PC-9 (cell line): Measurements from ENCODE around the gene COL20A1. TPM values are rescaled to one million over a fixed set of nuclear protein-coding genes. Genes with fewer than 3 reads are reported as not detected.

Experiments used
- BruUV-seq: library from RNA; stranded (reverse); fragments of 400-500 nt; replicated peaks from 2 replicates; lab custom pipeline; 2021; lab: Mats Ljungman, UMichigan
- CTCF ChIA-PET: fragments of 300-600 bp; sonication (Branson Sonifier 250); formaldehyde crosslinking; loops from one replicate; lab custom pipeline; 2022; ENCODE audit warnings: antibody characterized with exemption; lab: Charles Lee
- POLR2A ChIA-PET: fragments of 300-600 bp; sonication (Branson Sonifier 250); formaldehyde crosslinking; loops from one replicate; lab custom pipeline; 2022; ENCODE audit warnings: antibody characterized with exemption; ENCODE audit not compliant: unreplicated experiment; lab: Charles Lee
- DNase-seq, 2 experiments: peaks; one replicate each; pipeline versions ENCODE4 v3.0.0 to v3.0.0-alpha.2; 2015 to 2022; ENCODE audit warnings: mixed read lengths in 1 of 2
- H2AFZ ChIP-seq: fragments of 200-600 bp; sonication (generic); 2 replicates; pipeline ENCODE4 v1.8.1; 2017; ENCODE audit warnings: antibody characterized with exemption
- H3F3A ChIP-seq: fragments of 200-600 bp; sonication (generic); 2 replicates; pipeline ENCODE4 v1.8.1; 2017; ENCODE audit warnings: antibody characterized with exemption, mild to moderate bottlenecking, low read depth; ENCODE audit not compliant: insufficient read depth
- H3K27ac ChIP-seq: fragments of 200-600 bp; sonication (generic); 2 replicates; pipeline ENCODE4 v1.6.1; 2016; ENCODE audit warnings: mixed run types
- H3K27me3 ChIP-seq: fragments of 200-600 bp; sonication (generic); 2 replicates; pipeline ENCODE4 v1.6.1; 2016; ENCODE audit warnings: low read depth, mixed run types; ENCODE audit not compliant: insufficient read depth
- H3K36me3 ChIP-seq: fragments of 200-600 bp; sonication (generic); 2 replicates; pipeline ENCODE4 v1.6.1; 2016; ENCODE audit warnings: low read depth, mixed run types
- H3K4me1 ChIP-seq: fragments of 200-600 bp; sonication (generic); replicated peaks from 2 replicates; pipeline ENCODE4 v1.6.1; 2016; ENCODE audit warnings: mixed run types; ENCODE audit not compliant: insufficient read depth
- H3K4me2 ChIP-seq: fragments of 200-600 bp; sonication (generic); 2 replicates; pipeline ENCODE4 v1.6.1; 2017; ENCODE audit warnings: mixed run types
- H3K4me3 ChIP-seq: fragments of 200-600 bp; sonication (generic); 2 replicates; pipeline ENCODE4 v1.6.1; 2016; ENCODE audit warnings: mixed run types
- H3K79me2 ChIP-seq: fragments of 200-600 bp; sonication (generic); 2 replicates; pipeline ENCODE4 v1.6.1; 2017; ENCODE audit warnings: low read depth, mixed run types
- H3K9me2 ChIP-seq: fragments of 200-600 bp; sonication (generic); 2 replicates; pipeline ENCODE4 v1.8.1; 2017; ENCODE audit warnings: mild to moderate bottlenecking; ENCODE audit not compliant: insufficient read depth
- H3K9me3 ChIP-seq: fragments of 200-600 bp; sonication (generic); 2 replicates; pipeline ENCODE4 v1.8.1; 2016; ENCODE audit warnings: low read depth; ENCODE audit not compliant: insufficient read depth
- H4K20me1 ChIP-seq: fragments of 200-600 bp; sonication (generic); 2 replicates; pipeline ENCODE4 v1.8.1; 2017; ENCODE audit not compliant: insufficient read depth
- EZH2 ChIP-seq: fragments of 200-600 bp; sonication (generic); IDR thresholded peaks from 2 replicates; pipeline ENCODE4 v1.8.0; 2017; ENCODE audit warnings: antibody characterized with exemption, low read depth
- intact Hi-C: fragments of 100-400 bp; cut with micrococcal nuclease; formaldehyde crosslinking; loops from one replicate; pipeline ENCODE4 v1.10.0; 2022; ENCODE audit not compliant: unreplicated experiment
- total RNA-seq: library from RNA; stranded (reverse); gene quantifications from 2 replicates; pipeline ENCODE4 v1.2.3, GENCODE V29; 2021
- TF ChIP-seq, protein P1 (sequence below): fragments of 200-600 bp; sonication (generic); conservative IDR thresholded peaks from 2 replicates; pipeline ENCODE4 v1.6.1; 2017; ENCODE audit warnings: mixed run types, antibody characterized with exemption, mild to moderate bottlenecking, moderate library complexity

The COL20A1 gene
- total RNA-seq, 1 experiment from 2014 or later: not detected

DNA sequence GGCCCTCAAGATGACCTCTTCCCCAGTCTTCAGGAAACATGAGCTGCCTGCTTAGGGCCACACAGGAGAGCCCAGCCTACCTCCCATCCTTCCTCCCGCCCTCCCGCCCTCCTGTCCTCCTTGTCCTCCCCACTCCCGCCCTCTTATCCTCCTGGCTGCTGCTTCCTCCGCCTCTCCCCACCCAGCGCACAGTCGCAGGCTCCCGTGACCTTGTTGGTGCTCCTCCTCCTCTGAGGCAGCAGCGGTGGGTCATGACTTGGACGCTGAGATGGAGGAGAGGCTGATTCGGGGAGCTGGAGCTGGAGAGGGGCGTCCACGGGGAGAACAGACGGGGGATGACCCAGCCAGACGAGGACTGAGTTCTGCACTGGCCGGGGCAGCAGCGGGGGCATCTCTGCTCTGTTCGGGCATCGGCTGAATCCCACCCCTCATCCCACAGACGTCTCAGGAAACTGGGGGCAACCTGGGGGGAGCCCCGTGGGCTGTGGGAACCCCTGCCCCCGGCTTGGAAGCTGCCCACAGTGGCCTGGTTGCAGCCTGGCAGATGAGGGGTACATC, 35.8 kb downstream of the COL20A1 start:
- intact Hi-C loops: no loop called here
- no TSS peak for BruUV-seq
- H3F3A ChIP-seq: no peaks in the 10 kb centered on the region
- no peak overlapping the region for H2AFZ ChIP-seq
- TF ChIP-seq, protein P1, sequence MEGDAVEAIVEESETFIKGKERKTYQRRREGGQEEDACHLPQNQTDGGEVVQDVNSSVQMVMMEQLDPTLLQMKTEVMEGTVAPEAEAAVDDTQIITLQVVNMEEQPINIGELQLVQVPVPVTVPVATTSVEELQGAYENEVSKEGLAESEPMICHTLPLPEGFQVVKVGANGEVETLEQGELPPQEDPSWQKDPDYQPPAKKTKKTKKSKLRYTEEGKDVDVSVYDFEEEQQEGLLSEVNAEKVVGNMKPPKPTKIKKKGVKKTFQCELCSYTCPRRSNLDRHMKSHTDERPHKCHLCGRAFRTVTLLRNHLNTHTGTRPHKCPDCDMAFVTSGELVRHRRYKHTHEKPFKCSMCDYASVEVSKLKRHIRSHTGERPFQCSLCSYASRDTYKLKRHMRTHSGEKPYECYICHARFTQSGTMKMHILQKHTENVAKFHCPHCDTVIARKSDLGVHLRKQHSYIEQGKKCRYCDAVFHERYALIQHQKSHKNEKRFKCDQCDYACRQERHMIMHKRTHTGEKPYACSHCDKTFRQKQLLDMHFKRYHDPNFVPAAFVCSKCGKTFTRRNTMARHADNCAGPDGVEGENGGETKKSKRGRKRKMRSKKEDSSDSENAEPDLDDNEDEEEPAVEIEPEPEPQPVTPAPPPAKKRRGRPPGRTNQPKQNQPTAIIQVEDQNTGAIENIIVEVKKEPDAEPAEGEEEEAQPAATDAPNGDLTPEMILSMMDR: no peak
- TF ChIP-seq EZH2: no peak
- no peaks in the 10 kb centered on the region for H3K79me2 ChIP-seq
- no peaks in the 10 kb centered on the region for H4K20me1 ChIP-seq
- H3K4me1 ChIP-seq: peaks cover 12% of the 10 kb centered on the region; the same call in 1 of the 2 replicates
- no peaks in the 10 kb centered on the region; the same call in 1 of the 2 replicates for H3K9me3 ChIP-seq
- H3K4me3 ChIP-seq: no peak overlapping the region
- H3K4me2 ChIP-seq: no peak overlapping the region
- H3K27me3 ChIP-seq: peaks cover 44% of the 10 kb centered on the region
- POLR2A ChIA-PET: interaction anchor here (0.7 kb wide), 1 partner anchor 1778 kb away, joined by 3 read pairs; no protein-coding TSS in a partner anchor
- CTCF ChIA-PET: no interaction called here
- no peak overlapping the region for H3K27ac ChIP-seq
- H3K9me2 ChIP-seq: no peaks in the 10 kb centered on the region
- DNase-seq: no peak
- H3K36me3 ChIP-seq: no peaks in the 10 kb centered on the region

DNA sequence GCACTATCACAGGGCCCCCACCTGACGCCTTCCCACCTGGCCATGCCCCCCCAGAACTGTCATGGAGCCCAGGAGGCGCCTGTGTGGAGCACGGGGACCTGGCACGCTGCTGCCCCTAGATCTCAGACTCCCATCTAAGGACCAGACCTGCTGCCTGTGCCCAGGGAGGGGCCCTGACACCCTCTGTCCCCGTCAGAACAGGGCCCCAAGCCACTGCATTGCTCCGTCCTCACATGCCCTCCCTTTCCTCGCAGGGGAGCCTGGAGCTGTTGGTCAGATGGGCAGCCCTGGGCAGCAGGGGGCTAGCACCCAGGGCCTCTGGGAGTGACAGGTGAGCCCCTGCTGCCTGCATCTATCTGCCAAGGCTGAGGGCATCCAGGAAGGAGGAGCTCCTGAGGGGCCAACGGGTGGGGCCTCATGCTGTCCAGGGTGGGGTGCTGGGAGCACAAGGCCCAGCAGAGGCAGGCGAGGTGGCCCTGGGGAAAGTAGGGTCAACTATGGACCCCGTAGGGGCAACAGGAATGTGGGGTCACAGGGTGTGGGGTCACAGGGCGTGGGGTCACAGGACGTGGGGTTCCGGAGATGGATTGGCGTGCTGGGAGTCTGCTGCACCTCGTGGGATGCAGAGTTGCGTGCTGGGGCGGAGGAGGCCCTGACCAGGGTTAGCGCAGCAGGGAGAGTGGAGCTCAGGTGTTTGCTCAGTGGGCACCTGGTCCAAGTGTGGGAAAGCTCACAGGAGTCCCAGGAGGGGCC, 36.5 kb downstream of the COL20A1 start:
- H3K9me3 ChIP-seq: no peaks in the 10 kb centered on the region; the same call in 1 of the 2 replicates
- no peaks in the 10 kb centered on the region for H3K79me2 ChIP-seq
- H3K4me1 ChIP-seq: peaks cover 12% of the 10 kb centered on the region; the same call in 1 of the 2 replicates
- no peaks in the 10 kb centered on the region for H3K9me2 ChIP-seq
- H2AFZ ChIP-seq: no peak overlapping the region
- CTCF ChIA-PET: no interaction called here
- no TSS peak for BruUV-seq
- no peak overlapping the region for H3K4me2 ChIP-seq
- peaks cover 44% of the 10 kb centered on the region for H3K27me3 ChIP-seq
- TF ChIP-seq, protein P1: no peak
- no peak for TF ChIP-seq EZH2
- POLR2A ChIA-PET: interaction anchor here (0.7 kb wide), 1 partner anchor 1779 kb away, joined by 3 read pairs; no protein-coding TSS in a partner anchor
- no peak overlapping the region for H3K4me3 ChIP-seq
- no peak for DNase-seq
- no peaks in the 10 kb centered on the region for H3K36me3 ChIP-seq
- H3F3A ChIP-seq: no peaks in the 10 kb centered on the region
- no peak overlapping the region for H3K27ac ChIP-seq
- intact Hi-C loops: no loop called here
- H4K20me1 ChIP-seq: no peaks in the 10 kb centered on the region

DNA sequence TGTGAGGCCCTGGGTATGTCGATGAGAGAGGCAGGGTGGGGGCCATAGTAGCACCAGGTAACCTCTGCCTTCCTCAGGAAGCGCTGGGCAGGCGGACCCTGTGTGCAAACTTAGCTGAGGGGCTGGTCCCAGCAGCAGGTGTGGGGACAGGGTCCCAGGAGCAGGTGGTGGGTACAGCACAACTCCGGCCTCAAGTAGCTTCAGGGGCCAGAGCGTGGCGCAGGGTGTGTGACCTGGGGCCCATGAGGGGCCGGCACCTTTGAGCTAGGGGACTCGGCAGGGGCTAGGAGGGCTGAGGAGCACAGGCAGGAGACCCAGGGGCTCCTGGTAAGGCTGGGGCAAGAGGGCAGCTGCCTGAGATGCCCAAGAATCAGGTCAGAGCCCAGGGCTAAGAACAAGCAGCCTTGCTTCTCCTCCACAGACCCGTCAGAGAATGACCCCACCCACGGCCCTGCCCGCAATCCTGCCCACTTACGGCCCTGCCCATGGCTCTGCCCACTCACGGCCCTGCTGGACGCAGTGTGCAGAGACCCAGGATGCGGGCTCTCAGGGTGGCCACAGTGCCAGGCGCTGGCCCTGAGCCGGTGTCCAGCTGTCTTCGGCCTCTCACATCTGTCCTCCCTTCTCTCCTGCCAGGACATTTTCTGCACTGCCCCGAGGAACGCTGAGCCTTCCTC, 37.2 kb downstream of the COL20A1 start:
- no peaks in the 10 kb centered on the region for H3K9me2 ChIP-seq
- no peak overlapping the region for H3K4me2 ChIP-seq
- intact Hi-C loops: no loop called here
- peaks cover 12% of the 10 kb centered on the region; the same call in 1 of the 2 replicates for H3K4me1 ChIP-seq
- BruUV-seq: no TSS peak
- no peaks in the 10 kb centered on the region for H4K20me1 ChIP-seq
- H3K27me3 ChIP-seq: peaks cover 44% of the 10 kb centered on the region
- H3K79me2 ChIP-seq: no peaks in the 10 kb centered on the region
- no peak overlapping the region for H2AFZ ChIP-seq
- no peak overlapping the region for H3K27ac ChIP-seq
- H3K4me3 ChIP-seq: no peak overlapping the region
- H3K36me3 ChIP-seq: no peaks in the 10 kb centered on the region
- no peaks in the 10 kb centered on the region for H3F3A ChIP-seq
- ChIA-PET POLR2A (no interaction called here), CTCF (no interaction called here)
- no peak for DNase-seq
- H3K9me3 ChIP-seq: no peaks in the 10 kb centered on the region; the same call in 1 of the 2 replicates
- TF ChIP-seq, protein P1: no peak
- TF ChIP-seq EZH2: no peak
